Activated CD4-positive, alpha-beta T cell treated with anti-CD3 and anti-CD28 coated beads for 24 hours (primary cell): Measurements from ENCODE around the gene RBM28.
"Not testable (repeated sequence)": the region's sequence is repeated elsewhere in the genome, so short reads cannot be mapped to it uniquely, and the experiment has no call there.

ENCODE experiments used
- DNase-seq, 2 donors: peaks; one replicate each; pipeline ENCODE4 v3.0.0-alpha.2; 2020; ENCODE audit warnings: low read depth in 2 of 2

RBM28 gene

GRCh38 chr7:128350708-128351295, 7.1 kb upstream of the RBM28 start:
- DNase-seq, result no peak

DNA sequence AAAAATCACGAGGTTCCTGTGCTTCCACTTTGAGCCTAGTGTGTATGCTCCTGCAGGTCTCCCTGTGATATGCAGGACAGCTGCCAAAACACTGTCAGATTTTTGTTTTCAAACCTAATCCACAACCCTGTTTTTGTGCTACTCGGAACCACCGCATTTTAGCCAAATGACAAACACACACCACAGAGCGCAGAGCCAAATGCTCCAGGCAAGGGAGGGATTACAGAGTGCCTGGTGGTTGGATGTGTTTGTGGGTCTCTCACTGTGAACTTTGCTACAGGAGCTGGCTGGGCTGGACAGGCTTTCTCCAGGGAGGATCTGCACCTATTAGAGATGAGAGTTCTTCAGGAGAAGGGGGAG, 5.7 kb upstream of the RBM28 start:
- no peak for DNase-seq

DNA sequence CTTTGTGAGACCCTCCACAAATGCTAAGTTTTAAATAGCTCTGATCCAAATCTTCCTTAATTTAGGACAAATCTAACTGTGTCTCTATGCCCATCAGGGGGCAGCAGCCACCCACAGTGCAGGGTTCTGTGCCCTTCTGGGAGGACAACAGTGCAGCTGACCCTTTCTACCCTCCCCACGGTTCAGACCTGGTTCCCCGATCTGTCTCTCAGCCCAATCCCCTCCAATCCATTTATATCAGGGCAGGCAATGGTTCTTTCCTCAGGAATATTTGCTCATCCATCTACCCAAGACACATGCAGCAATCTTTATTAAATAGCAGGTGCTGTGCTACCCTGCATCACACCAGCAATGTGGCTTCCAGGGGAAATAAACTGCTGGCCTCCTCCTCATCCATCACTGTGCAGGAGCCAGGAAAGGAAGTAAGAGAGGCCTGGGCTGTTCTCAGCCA, 4.0 kb upstream of the RBM28 start:
- peak in 1 of 2 donors; percentile 42 for DNase-seq

GRCh38 chr7:128344431-128344774, 695 bp upstream of the RBM28 start:
- no peak for DNase-seq

GRCh38 chr7:128341733-128342132, 2.0 kb downstream of the RBM28 start:
- DNase-seq, result no peak

DNA sequence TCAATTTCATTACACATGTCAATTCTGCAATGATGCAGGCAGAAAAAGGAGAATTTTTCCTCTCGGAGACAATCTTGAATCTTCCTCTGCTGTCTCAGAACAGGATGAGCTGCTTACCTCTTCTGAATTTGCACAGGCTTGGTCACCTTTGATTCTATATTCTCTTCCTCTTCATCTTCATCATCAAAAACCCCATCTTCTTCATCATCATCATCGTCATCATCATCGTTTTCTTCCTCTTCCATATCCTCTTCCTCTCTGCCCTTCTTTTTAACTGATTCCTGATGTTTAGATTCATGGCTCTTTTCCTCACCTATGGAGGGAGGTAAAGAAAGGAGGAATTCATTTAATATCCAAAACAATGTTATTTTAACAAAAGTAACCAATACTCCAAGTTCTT, 8.0 kb downstream of the RBM28 start:
- DNase-seq, result no peak

DNA sequence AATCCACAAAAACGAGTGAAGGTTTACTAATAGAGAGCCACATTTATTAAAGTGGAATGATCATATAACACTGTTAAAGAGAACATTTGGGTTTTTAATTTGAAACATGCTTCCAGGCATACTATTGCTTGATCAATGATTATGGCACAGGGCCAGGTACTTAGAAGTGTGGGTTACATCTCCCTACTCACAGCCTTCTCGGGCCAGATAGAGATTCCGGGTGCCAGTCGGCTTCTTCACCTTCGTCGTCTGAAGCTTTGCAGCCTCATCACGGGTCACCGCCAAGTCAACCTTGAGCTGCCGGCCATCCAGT, 19.4 kb downstream of the RBM28 start:
- DNase-seq, result no peak

DNA sequence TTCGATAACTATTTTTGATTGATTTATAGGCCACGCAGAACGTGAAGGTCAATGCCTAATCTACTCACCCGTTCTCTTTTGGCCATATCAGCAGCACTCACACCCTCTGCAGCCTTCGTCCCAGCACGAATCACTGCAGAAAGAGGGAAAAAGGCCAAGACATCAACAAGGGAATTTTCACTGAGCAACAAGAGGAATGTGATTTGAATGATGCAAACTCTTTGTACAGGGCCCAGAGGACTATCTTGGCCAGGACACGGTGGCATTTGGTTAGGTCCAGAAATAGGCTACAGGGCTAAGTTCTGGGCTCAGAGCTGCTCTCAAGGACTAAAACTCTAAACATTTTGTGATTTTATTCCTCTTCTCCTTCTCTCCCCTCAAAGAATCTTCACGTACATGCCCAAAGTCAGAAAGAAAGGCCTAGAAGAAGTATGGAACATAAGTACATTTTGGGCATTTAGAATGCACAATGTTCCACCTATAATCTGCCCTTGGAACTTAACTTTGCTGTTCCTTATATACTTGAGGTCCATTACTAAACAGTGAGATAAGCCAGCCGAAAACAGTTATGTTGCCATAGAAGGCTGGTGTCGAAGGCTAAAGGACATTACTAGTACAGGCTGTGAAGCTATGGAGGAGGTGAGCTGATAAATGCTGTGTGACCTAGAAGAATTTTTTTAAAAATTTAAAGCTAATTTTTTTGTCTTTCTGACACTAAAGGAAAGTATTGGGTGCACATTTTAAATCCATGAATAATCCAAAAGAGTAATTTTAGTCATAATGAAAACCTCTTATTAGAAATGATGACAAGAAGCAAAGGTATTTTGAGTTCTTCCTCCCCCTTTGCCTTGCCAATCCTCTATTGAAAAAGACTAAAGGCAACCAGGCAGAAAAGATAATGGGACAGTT, 20.0 kb downstream of the RBM28 start:
- DNase-seq, result no peak

- no peak for DNase-seq
Measured at GRCh38 chr7:128323040-128323439, 20.7 kb downstream of the RBM28 start.

DNA sequence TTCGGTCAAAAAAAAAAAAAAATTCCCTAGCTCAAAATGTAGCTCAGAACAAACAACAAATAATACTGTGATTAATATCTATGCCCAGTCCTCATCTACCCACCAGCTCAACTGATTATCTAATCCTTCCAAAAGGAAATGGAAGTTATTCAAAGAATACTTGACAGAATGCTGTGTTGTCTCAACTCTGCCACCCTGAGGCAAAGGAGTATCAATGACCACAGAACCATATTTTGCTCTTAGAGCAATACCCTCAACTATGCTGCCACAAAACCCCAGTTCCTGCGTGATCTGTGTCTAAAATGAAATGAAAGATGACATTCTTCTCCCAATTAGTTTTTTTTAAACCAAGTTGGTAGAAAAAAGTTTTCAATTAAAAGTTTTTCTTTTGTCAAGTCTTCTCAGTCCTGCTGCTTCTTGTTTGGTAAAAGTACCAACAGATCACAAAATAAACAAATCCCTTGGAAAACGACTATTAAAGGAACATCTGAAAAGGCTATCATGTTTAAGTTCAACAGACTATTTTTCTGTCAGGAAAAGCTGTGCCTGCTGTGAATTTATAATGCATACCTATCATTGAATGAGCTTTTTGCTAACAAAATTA, 21.6 kb downstream of the RBM28 start:
- no peak for DNase-seq

DNA sequence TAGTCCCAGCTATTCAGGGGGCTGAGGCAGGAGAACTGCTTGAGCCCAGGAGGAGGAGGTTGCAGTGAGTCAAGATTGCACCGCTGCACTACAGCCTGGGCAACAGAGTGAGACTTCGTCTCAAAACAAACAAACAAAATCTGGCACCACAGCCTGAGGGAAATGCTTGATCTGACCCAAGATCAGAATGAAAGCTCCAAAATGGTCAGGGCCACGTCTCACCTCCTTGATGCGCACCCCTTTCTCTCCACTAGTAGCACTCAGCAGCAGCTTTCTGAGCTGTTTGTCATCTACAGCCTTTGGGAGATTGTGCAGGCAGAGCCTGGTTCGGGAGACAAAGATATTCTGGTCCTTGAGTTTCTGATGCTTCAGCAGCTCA, 22.7 kb downstream of the RBM28 start:
- no peak for DNase-seq

DNA sequence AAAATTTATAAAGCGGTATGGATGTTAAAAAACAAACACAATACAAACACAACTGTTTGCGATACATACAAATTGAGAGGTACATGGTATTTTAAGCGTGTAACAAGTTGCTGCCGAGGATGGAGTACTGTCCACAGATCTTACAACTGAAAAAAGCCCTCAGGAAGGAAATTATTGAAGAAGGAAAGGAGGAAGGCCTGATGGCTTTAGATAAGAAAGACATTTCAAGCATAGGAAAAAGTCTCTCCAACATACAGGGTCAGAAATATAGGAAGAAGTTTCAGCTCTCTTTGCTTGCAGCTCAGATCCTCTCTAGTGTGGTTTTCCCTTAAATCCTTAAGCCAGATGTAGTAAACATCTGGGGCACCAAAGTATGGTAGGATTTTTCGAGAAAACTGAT, 25.0 kb downstream of the RBM28 start:
- no peak for DNase-seq

DNA sequence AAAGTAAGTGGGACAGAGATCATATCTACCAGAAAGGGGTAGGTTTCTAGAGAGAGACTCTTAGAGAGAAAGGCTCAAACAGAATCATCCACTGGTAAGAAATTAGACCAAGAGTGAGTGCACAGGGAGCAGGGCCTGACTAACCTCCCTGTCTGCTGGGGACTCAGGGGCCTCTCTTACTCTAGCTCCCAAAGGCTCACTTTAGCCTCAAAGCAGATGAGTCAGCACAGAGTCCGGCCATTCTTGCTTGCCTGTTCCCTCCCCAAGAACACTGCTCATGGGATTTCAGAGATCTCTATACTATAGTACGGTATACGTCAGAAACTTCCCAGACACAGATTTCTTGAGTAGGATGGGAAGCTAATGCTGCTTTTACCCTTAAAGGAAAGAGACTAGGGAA, 32.7 kb downstream of the RBM28 start:
- no peak for DNase-seq

DNA sequence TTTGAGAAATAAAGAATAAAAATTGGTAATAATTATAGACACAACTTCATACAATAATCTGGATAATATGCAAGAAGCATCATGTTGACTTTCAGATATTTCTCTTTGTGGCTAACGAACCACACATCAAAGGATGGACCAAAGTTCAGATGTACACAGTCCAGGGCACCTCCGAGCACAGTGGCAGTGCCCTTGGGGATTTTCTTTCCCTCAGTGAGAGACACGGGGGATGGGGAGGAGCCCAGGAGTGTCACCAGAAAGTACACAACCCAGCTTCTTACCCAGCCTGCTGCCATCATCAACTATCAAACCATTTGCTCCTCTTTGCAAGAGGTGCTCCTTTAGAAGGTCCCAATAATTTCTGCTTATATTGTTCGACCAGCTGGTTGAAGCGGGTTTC, 33.2 kb downstream of the RBM28 start:
- no peak for DNase-seq

GRCh38 chr7:128309976-128310375, 33.7 kb downstream of the RBM28 start:
- no peak for DNase-seq

GRCh38 chr7:128309124-128309523, 34.6 kb downstream of the RBM28 start:
- no peak for DNase-seq

GRCh38 chr7:128307061-128307460, 36.6 kb downstream of the RBM28 start:
- DNase-seq, result no peak

DNA sequence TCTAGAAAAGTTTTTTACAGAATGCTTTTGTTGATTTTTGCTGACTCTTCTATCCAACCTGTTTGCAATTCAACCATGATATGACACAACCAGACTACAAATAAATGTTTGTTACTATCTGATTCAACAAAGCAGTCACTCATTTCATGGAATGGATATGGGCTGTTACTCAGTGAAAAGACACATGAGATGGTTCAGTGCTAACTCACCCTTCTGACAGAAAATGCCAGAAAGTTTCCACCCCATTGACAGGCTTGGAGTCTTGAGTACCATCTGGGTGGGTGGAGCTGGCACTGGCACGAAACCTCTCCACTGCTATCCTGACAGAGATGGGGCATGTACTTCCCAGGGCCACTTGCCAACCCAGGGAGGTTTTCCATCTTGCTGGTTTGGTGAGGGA, 39.5 kb downstream of the RBM28 start:
- DNase-seq, result no peak

DNA sequence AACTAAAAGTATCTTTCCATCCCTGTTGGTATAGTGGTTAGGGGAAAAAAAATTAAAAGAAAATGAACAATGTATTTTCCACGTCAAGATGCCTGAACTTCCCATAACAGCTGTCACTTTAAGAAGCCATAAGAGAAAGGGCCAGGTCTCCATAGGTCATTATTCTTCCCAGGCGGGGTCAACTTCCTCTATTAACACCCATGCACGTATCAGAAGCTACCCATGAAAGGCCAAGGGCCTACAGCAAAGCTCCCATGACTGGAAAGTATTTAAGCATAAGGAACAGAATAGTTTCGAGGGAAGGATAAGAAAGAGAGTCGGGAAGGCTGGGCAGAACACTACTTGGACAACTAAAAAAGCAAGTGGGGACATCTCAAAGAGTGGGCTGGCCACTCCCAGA, 40.1 kb downstream of the RBM28 start:
- no peak for DNase-seq

DNA sequence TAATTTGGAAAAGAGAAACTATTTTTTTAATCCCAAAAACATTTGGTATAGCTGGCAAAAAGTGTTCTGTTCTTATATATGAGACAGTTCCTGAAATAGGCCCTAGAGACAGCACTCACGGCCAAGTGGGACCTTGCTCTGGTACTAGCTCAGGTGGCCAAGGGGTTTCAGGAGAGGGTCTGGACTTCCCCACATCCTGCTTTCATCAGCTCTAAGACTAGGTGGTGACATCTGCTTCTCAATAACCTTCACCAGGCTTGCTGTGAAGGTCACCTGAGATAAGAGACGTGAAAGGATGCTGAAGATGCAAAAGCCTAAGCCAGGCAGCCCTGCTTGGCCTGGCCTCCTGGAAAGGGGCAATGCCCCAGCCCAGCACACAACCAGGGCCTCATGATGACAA, 40.6 kb downstream of the RBM28 start:
- no peak for DNase-seq

GRCh38 chr7:128302139-128302538, 41.6 kb downstream of the RBM28 start:
- DNase-seq, result no peak

DNA sequence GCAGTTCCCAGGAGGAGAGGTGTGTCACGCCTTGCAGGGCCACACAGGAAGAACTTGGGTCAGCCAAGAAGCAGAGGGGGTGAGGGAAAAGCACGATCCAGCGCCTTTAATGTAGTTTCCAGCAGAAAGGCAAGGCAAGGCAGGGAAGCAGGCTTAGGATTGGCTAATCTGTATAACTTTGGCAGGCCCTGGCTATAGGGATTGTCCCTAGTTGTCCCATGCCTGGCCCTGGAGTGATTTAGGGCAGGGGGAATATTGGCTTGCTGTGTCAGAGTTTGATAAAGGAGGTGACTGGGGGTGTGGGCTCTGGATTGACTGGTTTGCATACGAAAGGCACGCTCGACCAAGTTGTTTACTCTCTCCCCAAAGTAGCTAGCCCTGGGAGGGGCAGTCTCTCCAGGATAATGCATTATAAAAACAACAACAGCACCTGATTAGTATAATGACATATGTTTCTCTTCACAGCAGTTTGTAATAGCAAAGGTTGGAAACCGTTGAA, 44.5 kb downstream of the RBM28 start:
- DNase-seq, result no peak

GRCh38 chr7:128298004-128298403, 45.7 kb downstream of the RBM28 start:
- DNase-seq, result not testable (repeated sequence)
